ENCODE results near the gene SNHG17. TPM values are rescaled to one million over a fixed set of nuclear protein-coding genes. Genes with fewer than 3 reads are reported as not detected.
A peak's percentile ranks its signal among the peaks of the same experiment; 100 is the strongest.
"Not testable (repeated sequence)": the region's sequence is repeated elsewhere in the genome, so short reads cannot be mapped to it uniquely, and the experiment has no call there.

The SNHG17 gene
- total RNA-seq, 2 donors from 2014 or later, result 36.7 to 45.9 TPM

GRCh38 chr20:38402816-38403215, 32.3 kb downstream of the SNHG17 start:
- Mint-ChIP-seq H3K27me3 (ENCODE audit: insufficient read depth) (peaks cover 3% of the 10 kb centered on the region), H3K27ac (no peak overlapping the region), H3K36me3 (ENCODE audit: low read depth) (peaks cover 17% of the 10 kb centered on the region), H3K4me3 (no peak overlapping the region), H3K4me1 (no peaks in the 10 kb centered on the region), H3K9me3 (peaks cover 35% of the 10 kb centered on the region)
- H3K4me3 ChIP-seq (ENCODE audit: low read length), result no peak overlapping the region
- TF ChIP-seq CTCF (conservative IDR thresholded peaks at IDR 0.05), result no peak
- H3K9ac ChIP-seq (ENCODE audit: extremely low read depth, low read length, poor library complexity, severe bottlenecking), result no peak overlapping the region
- no peaks in the 10 kb centered on the region for H3K27me3 ChIP-seq (ENCODE audit: control insufficient read depth, insufficient read depth, low read length, poor library complexity, severe bottlenecking)
- H3K4me1 ChIP-seq (ENCODE audit: control insufficient read depth, insufficient read depth, low read length), result no peaks in the 10 kb centered on the region
- no peaks in the 10 kb centered on the region for H3K36me3 ChIP-seq (ENCODE audit: control insufficient read depth, insufficient read depth, low read length)
- WGBS, 2 experiments (ENCODE audit: insufficient coverage in 1 of 2, insufficient read length in 1 of 2), result 90 to 92% methylated on average over 6 to 8 of the region's 8 CpGs
- H3K9me3 ChIP-seq (ENCODE audit: control insufficient read depth, low read length), result peaks cover 27% of the 10 kb centered on the region
- DNase-seq, result peak; percentile 9
- H3K27ac ChIP-seq (ENCODE audit: low read depth, low read length), result no peak overlapping the region

GRCh38 chr20:38402089-38402488, 33.0 kb downstream of the SNHG17 start:
- no peak overlapping the region for H3K4me3 Mint-ChIP-seq
- H3K9me3 ChIP-seq (ENCODE audit: control insufficient read depth, low read length), result peaks cover 27% of the 10 kb centered on the region

GRCh38 chr20:38395751-38396395, 39.3 kb downstream of the SNHG17 start:
- H3K9ac ChIP-seq (ENCODE audit: extremely low read depth, low read length, poor library complexity, severe bottlenecking); H3K36me3 Mint-ChIP-seq (ENCODE audit: low read depth); H3K36me3 ChIP-seq (ENCODE audit: control insufficient read depth, insufficient read depth, low read length); H3K9me3 Mint-ChIP-seq; H3K4me1 ChIP-seq (ENCODE audit: control insufficient read depth, insufficient read depth, low read length); H3K27me3 ChIP-seq (ENCODE audit: control insufficient read depth, insufficient read depth, low read length, poor library complexity, severe bottlenecking); H3K9me3 ChIP-seq (ENCODE audit: control insufficient read depth, low read length); H3K4me3 Mint-ChIP-seq; H3K27ac Mint-ChIP-seq; H3K27ac ChIP-seq (ENCODE audit: low read depth, low read length); H3K27me3 Mint-ChIP-seq (ENCODE audit: insufficient read depth): not testable (repeated sequence)
- H3K4me3 ChIP-seq (ENCODE audit: low read length), result peak overlapping the region; percentile 9
- DNase-seq, result peak; percentile 36
- peaks cover 11% of the 10 kb centered on the region for H3K4me1 Mint-ChIP-seq
- 73 to 82% methylated on average over 2 of the region's 2 CpGs for WGBS, 2 experiments (ENCODE audit: insufficient coverage in 1 of 2, insufficient read length in 1 of 2)

More at GRCh38 chr20:38402089-38402488, 33.0 kb downstream of the SNHG17 start:
- no peak overlapping the region for H3K9ac ChIP-seq (ENCODE audit: extremely low read depth, low read length, poor library complexity, severe bottlenecking)
- H3K4me3 ChIP-seq (ENCODE audit: low read length), result no peak overlapping the region
- Mint-ChIP-seq H3K27ac (no peak overlapping the region), H3K9me3 (peaks cover 31% of the 10 kb centered on the region), H3K4me1 (no peaks in the 10 kb centered on the region), H3K27me3 (ENCODE audit: insufficient read depth) (peaks cover 3% of the 10 kb centered on the region), H3K36me3 (ENCODE audit: low read depth) (peaks cover 15% of the 10 kb centered on the region)
- H3K4me1 ChIP-seq (ENCODE audit: control insufficient read depth, insufficient read depth, low read length), result no peaks in the 10 kb centered on the region
- peak; percentile 23 for DNase-seq
- 90 to 97% methylated on average over 5 of the region's 5 CpGs for WGBS, 2 experiments (ENCODE audit: insufficient coverage in 1 of 2, insufficient read length in 1 of 2)
- no peak overlapping the region for H3K27ac ChIP-seq (ENCODE audit: low read depth, low read length)
- no peaks in the 10 kb centered on the region for H3K27me3 ChIP-seq (ENCODE audit: control insufficient read depth, insufficient read depth, low read length, poor library complexity, severe bottlenecking)
- no peak for TF ChIP-seq CTCF (conservative IDR thresholded peaks at IDR 0.05)
- H3K36me3 ChIP-seq (ENCODE audit: control insufficient read depth, insufficient read depth, low read length), result no peaks in the 10 kb centered on the region

Data from endodermal cell (in vitro differentiated cells).